ENCODE measurements around the gene POU2F2.

The POU2F2 gene

DNA sequence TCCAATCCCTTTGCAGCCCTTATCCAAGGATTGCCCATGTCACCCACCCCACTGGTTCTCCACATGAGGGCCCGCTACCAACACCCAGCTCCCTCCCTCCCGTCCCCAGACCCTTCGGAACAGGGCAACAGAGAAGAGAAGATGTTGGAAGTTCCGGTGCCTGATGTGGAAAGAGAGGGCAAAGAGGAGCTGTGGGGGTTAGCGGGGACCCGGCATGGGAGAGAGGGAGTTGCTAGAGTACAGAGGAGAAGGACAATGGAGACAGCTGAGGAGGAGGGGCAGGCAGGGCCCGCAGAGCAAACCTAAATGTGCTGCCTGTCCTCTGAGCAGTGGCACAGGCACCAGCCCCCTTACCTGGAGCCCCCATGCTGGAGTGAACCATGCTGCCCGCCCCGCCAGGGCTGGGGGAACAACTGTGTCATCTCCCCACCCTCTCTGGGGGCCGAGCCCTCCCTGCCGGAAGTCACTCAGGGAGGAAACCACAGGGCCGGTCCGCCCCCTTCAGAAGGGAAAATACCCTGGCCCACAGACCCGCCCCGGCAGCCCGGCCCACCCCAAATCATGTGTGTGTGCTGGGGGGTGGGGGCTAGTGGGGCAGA, at the start of gene POU2F2:
Gene POU2F2 (minus strand): TSS at position 417 of the 599 bp plus-strand sequence. CDS start 35 bp downstream, at position 382.
- DNase-seq, result peak in 25 of 58 donors; percentile 2 to 37 (median 15)

GRCh38 chr19:42178791-42179674, 46.8 kb upstream of the POU2F2 start:
- peak in 1 of 58 donors; percentile 8 for DNase-seq

DNA sequence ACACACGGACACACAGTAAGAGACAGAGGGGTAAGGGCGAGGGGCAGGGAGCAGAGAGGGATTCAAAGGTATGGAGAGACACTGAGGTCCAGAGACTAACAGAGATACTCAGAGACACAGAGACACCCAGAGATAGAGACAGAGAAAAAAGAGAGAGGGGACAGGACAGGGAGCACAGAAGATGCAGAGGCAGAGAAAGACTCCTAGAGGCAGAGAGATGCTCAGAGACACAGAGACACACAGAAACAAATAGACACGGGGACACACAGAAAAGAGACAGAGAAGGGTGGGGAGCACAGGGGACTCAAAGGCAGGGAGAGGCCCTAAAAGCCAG, 45.4 kb upstream of the POU2F2 start:
- DNase-seq, result no peak

DNA sequence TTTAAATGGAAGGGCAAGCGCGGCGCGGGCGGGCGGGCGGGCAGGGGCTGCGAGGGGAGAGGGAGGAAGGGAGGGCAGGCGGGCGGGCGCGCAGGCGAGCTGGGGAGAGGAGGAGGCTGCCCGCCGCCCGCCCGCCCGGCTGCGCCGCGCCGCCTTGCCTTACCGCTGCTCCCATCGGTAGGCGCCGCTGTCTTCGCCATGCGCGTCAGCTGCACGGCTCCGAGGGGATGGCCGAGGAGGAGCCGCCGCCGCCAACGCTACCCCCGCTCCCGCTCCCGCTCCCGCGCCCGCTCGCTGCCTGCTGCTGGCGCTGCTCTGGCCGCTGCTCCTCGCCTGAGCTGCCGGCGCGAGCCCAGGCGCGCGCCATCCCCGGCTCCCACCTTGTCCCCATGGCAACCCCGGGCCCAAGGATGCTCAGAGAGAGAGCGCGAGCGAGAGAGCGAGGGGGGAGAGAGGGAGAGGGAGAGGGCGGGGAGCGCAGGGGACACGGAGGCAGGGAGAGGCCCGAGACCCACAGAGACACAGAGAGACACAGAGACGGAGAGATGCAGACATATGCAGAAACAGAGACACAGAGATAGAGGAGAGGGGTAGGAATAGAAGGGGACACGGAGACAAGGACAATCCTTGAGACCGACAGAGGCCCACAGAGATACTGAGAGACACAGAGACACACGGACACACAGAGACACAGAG, 44.9 kb upstream of the POU2F2 start:
- DNase-seq, result peak; percentile 12 to 91 (median 70)

DNA sequence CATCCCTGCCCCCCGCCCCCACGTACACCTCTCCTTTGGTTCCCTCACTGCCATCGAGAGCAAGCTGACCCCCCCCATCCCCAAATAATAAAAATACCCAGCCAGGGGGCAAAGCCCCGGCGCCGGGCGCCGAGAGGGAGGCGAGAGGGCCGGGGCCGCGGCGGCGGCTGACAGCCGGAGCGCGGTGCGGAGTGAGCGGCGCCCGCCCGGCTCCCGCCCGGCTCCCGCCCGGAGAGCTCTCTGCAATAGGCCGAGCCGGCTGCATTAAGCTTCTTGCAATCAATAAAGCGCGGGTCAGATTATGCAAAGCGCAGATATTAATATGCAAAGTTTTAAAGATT, 44.4 kb upstream of the POU2F2 start:
- peak in 5 of 58 donors; percentile 37 to 74 (median 56) for DNase-seq

DNA sequence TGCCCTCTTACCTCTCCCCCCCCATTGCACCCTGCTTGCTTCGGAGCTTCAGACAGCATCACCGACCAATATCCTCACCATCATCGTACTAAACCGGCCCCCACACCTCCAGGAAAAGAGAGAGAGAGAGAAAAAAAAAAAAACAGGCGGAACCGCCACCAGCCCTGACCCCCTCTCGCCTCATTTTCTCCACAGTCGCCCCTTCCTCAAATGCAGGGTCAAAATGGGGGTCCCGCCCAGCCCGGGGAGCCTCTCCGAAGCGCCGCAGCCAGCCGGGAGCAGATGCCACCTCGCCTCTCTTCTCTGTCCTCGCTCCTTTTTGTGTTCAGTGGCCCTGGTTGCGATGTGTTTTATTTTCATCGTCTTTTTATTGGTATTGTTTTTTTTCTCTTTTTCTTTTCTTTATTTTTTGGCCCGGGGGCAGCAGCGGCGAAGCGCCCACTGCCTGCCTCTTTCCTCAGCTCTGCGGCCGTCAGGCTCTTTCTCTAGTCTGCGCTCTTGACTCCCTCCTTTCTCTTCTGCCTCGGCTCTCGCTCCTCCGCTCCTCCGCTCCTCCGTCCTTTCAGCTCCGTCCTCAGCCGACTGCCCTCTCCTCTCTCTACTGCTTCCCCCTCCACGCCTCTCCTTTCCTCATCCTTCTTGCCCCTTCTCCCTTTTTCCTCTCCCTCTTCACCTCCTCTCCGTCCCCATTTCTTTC, 43.9 kb upstream of the POU2F2 start:
- DNase-seq, result peak in 28 of 58 donors; percentile 3 to 55 (median 26)

DNA sequence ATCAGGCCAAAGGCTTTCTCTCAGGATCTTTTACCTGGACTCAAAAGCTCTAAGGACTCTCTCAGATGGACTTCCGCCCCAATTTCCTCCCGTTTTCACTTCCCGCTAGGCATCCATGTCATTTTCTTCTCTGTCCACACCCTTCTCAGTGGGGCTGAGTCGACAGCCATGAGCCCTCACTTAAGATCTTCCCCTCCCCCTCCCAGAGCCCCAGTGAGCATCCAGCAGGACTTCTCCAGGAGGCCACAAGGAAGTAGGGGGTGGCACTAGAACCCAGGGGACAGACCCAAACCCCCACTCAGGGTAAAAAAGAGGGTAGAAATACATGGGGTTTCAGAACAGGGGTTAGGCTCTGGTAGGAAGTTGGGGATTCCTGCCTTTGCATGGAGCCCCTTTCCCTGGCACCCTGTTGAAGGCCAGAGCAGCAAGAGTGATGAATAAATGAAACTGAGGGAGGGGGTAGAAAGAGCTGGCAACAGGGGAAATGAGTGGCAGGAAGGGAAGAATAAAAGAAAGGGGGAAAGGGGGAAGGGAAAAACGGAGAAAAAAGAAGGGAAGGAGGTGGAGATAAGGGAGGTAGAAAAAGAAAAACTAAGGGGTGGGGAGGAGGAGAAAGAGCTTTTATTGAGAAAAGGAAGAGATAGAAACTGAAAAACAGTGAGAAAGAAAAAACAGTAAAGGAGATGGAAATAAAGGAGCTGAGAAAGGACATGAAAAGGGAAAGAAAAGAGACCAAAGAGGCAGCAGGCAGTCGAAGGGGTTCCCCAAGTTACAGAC, 42.9 kb upstream of the POU2F2 start:
- no peak for DNase-seq

GRCh38 chr19:42174188-42174587, 41.9 kb upstream of the POU2F2 start:
- no peak for DNase-seq

DNA sequence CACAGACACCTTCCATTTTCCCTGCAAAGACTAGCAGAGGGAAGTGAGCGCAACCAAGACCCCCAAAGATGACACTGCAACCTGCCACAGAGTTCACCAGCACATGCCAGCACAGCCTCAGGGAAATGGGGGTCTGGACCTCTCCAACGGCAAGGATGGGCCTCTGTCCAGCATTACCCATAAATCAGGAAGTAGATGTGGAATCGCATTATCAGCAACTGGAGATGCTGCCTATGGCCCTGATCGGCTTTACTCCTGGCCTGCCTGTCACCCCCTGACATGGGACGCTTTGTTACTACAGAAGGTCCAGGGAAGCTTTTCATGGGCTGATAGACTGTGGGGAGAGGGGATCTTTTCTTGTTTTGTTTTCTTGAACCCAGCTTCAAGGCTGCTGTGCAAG, 41.4 kb upstream of the POU2F2 start:
- no peak for DNase-seq

DNA sequence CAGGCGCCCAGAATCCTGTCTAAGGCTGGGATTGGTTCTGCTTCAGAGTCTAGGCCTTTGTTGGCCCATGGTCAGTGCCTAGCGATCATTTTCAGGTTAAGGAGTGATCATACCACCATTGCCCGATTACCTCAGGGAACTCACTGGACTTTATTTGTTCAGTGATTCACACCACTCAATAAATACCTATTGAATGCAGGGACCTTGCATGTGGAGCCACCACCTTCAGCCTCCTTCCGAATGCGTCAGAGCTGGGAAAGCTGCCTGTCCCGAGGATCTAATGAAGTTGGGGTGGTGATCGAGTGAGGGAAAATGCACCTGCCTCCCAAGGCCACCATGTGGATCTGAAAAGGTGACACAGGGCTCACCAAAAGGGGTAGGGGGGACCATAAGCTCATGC, 40.0 kb upstream of the POU2F2 start:
- no peak for DNase-seq

- no peak for DNase-seq
These were observed 38.5 kb upstream of the POU2F2 start for GRCh38 chr19:42170715-42171114.

DNA sequence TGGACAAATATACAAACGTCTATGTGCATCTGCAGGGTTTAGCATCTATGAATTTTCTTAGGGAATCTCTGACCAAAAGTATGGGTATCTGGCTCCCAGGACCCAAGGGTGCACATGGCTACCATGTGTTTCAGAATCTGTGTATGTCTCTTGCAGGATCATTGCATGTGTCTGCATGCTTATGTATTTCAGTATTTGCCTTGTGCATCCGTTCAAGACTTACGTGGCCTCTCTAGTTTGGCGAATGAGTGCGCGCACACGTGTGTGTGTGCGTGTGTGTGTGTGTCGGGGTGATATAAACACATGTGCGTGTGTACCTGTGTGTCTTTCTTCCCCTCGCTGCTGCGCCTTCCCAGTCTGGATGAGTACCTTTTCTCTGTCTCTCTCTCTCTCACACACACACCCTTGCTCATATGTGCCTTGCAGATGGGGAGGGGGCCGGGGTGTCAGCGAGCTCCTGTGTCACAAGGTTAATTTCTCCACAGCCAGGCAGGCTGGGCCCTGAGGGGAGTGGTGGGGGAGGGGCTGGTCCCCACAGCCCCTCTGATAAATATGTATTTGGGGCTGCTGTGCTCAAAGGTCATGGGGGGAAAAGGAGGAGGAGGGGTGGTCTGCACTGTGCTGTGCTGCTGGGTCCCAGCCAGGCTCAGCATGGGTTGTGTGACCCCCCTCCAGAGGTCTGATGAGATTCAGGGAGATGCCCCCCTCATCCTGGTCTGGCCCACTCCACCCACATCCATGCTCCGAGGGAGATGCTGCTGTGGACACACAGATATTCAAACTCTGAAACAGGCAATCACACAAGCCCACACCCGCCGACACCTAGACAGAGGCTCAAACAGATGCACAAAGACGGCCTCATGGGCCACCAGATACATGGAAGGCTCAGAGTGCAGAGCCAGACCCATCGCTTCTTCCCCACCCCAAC, 37.5 kb upstream of the POU2F2 start:
- DNase-seq, result no peak

DNA sequence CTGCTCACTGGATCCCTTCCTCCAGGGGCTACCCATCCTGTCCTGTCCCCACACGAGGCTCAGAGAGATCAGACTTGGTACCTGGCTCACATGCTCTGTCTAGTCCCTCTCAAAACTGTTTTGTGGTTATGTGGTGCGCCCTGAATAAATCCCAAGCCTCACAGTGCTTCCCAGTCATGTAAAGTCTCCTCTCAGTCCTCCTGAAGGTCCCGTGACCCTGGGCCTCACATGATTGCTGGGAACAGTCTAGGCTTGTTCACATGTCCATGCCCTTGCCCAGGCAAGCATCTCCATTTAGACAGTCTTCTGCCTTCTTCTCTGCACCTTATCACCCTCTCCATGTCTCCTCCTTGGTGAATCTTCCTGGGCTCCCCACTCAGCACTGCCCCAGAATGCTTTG, 36.0 kb upstream of the POU2F2 start:
- no peak for DNase-seq

DNA sequence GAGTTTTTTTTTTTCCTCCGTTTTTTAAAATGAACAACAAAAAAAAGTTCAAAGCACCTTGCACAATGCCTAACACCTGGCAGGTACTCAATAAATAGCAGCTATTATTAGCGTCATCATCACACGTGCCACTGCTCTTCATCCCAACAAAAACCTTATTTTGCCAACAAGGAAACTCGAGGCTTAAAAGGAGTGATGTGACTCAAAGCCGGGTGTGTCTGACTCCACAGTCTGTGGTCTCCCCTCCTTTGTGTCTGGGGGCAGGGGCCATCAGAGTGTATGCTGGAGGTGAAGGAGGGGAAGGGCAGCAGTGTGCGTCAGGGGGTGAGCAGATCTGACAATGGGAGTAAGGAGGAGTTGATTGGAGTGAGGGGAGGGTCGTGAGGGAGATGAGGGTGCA, 34.1 kb upstream of the POU2F2 start:
- no peak for DNase-seq

GRCh38 chr19:42165146-42165545, 32.9 kb upstream of the POU2F2 start:
- no peak for DNase-seq

DNA sequence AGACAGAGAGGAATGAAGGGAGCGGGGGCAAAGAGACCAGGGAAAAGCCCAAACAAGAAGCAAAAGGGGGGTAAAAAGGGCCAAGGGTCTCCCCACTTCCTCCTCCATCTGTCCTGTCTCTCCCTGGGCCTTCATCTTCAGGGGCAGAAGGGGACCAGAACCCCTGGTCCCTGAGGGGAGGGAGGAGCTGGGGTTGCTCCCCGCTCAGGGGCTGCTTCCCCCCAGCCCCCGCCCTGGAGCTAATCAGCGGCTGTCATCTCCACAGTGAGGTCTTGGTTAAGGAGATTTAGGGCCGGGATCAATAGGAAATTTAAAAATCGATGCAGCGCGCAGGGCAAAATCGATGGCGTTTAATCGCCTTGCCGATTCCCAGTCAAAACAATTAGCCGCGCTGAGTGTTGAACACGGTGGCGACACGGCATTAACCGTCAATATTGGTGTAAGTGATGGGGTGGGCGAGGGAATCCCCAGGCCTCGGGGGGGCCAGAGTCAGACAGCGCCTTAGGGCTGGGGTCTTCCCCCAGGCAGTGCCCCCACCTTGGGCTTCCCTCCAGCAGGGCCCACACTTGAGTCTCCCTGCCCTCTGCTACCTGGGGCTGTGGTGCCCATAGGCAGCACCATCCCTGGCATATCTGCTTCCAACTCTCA, 29.5 kb upstream of the POU2F2 start:
- DNase-seq, result no peak

GRCh38 chr19:42159942-42160341, 27.7 kb upstream of the POU2F2 start:
- DNase-seq, result no peak

DNA sequence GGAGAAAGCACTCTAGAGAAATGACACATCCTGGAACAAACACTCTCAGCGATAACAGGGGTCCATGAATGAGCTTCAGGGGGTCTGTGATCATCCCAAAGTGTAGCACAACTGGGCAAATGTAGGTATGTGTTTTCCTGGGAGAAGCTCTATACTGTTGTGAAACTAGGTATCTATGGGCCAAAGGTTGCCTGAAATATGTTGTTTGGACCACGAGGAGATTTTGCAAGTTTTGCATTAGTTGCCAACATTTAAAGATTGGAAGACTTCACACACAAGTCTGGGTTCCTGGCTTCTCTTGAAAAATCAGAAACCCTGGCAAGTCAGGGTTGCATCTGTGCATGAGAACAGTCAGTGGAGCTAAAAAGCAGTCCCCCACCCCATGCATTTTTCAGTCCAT, 26.7 kb upstream of the POU2F2 start:
- DNase-seq, result no peak

- no peak for DNase-seq
These were observed 24.3 kb upstream of the POU2F2 start for GRCh38 chr19:42156571-42156970.
